Mammary epithelial cell (primary cell): ENCODE data around the gene SLC44A1.

ENCODE experiments used
- CTCF ChIP-seq, 2 donors: IDR thresholded peaks in 1 of 2; conservative IDR thresholded peaks in 1 of 2; 2 replicates each; pipeline ENCODE4 v1.5.1; 2011 to 2012; ENCODE audit warnings: inconsistent platforms in 2 of 2, low read length in 2 of 2, mild to moderate bottlenecking in 2 of 2, control low read depth in 1 of 2, low read depth in 1 of 2; ENCODE audit not compliant: insufficient read depth in 1 of 2; ENCODE audit errors: extremely low read depth in 1 of 2
- EZH2 ChIP-seq: IDR thresholded peaks from 2 replicates; pipeline ENCODE4 v1.6.1; 2012; ENCODE audit warnings: low read length, inconsistent platforms, borderline replicate concordance

GRCh38 chr9:105270711-105271110 is 26.3 kb downstream of the SLC44A1 start:
- TF ChIP-seq CTCF (conservative IDR thresholded peaks at IDR 0.05 in 1 of 2, IDR thresholded peaks at IDR 0.05 in 1 of 2; ENCODE audit: extremely low read depth in 1 of 2, insufficient read depth in 1 of 2, low read depth in 1 of 2, low read length in 2 of 2) (no peak), EZH2 (no peak)
